K562 (cell line): ENCODE results near the gene B3GALT5. TPM values are rescaled to one million over a fixed set of nuclear protein-coding genes. Genes with fewer than 3 reads are reported as not detected.

Source experiments
- ATAC-seq: fragments of 200-7000 bp; cut with Tn5 transposase; 3 replicates; pipeline ENCODE4 v1.9.1; 2020; ENCODE audit warnings: moderate library complexity
- BruUV-seq: library from RNA; stranded (reverse); fragments of 400-500 nt; replicated peaks from 2 replicates; lab custom pipeline; 2021; lab: Mats Ljungman, UMichigan
- CTCF ChIA-PET: fragments of 300-600 bp; formaldehyde crosslinking; extraction: SDS; loops from one replicate; lab custom pipeline; 2021; ENCODE audit warnings: low intra/inter-chr PET ratio; lab: Yijun Ruan, JAX
- POLR2A ChIA-PET: fragments of 300-600, 350-650 bp; sonication (Branson Sonifier 250); formaldehyde crosslinking; extraction: SDS; loops from one replicate; lab custom pipeline; 2021; ENCODE audit warnings: antibody characterized with exemption, inconsistent platforms; lab: Yijun Ruan, JAX
- DNase-seq, 4 experiments: peaks; one replicate each; pipeline versions ENCODE4 v3.0.0 to v3.0.0-alpha.2; 2011 to 2018; ENCODE audit warnings: low spot score in 3 of 4, mixed read lengths in 3 of 4; ENCODE audit errors: extremely low read depth in 1 of 4
- FAIRE-seq: peaks from 2 replicates; lab custom pipeline; 2011; peaks lifted over from hg19 to GRCh38; lab: Jason Lieb, UNC
- H2AFZ ChIP-seq: 2 replicates; pipeline ENCODE4 v1.6.0; 2011; ENCODE audit warnings: low read depth, low read length, control low read depth, inconsistent platforms
- H3K27ac ChIP-seq: fragments of 200-600 bp; 3 replicates; pipeline ENCODE4 v1.8.0; 2011; ENCODE audit warnings: low read depth, mild to moderate bottlenecking, control low read depth, inconsistent platforms, low read length, moderate library complexity, mixed read lengths; ENCODE audit errors: extremely low read depth
- H3K27me3 ChIP-seq, 2 experiments: fragments of 300-600 bp in 1 of 2; 2 replicates in 1 of 2; 3 replicates in 1 of 2; pipeline versions ENCODE4 v1.6.0 to v1.8.0; 2011; ENCODE audit warnings: inconsistent platforms in 2 of 2, low read length in 2 of 2, mild to moderate bottlenecking in 1 of 2, mixed read lengths in 1 of 2, moderate library complexity in 1 of 2; ENCODE audit not compliant: control insufficient read depth in 2 of 2, insufficient read depth in 2 of 2
- H3K36me3 ChIP-seq: fragments of 300-600 bp; 3 replicates; pipeline ENCODE4 v1.8.0; 2011; ENCODE audit warnings: mild to moderate bottlenecking, low read length, inconsistent platforms; ENCODE audit not compliant: control insufficient read depth, insufficient read depth
- H3K4me1 ChIP-seq, 2 experiments: fragments of 200-600 bp in 1 of 2; replicated peaks in 1 of 2; 2 replicates in 1 of 2; 3 replicates in 1 of 2; pipeline versions ENCODE4 v1.5.1 to v1.8.0; 2011; ENCODE audit warnings: inconsistent platforms in 2 of 2, low read length in 2 of 2, mild to moderate bottlenecking in 1 of 2, mixed read lengths in 1 of 2, moderate library complexity in 1 of 2; ENCODE audit not compliant: control insufficient read depth in 2 of 2, insufficient read depth in 2 of 2
- H3K4me2 ChIP-seq: 2 replicates; pipeline ENCODE4 v1.6.1; 2011; ENCODE audit warnings: low read length, control low read depth, inconsistent platforms, mixed read lengths; ENCODE audit not compliant: insufficient read depth
- H3K4me3 ChIP-seq: fragments of 200-600 bp; sonication (generic), shearing (Covaris generic); 2 replicates; pipeline ENCODE4 v1.5.1; 2016; ENCODE audit warnings: control low read depth, inconsistent platforms
- H3K79me2 ChIP-seq: fragments of 200-600 bp; 3 replicates; pipeline ENCODE4 v1.8.0; 2011; ENCODE audit warnings: low read length, inconsistent platforms; ENCODE audit not compliant: control insufficient read depth, insufficient read depth
- H3K9ac ChIP-seq, 2 experiments: 2 replicates each; pipeline versions ENCODE4 v1.6.0 to v1.6.1; 2011; ENCODE audit warnings: low read depth in 2 of 2, low read length in 2 of 2, control low read depth in 1 of 2, inconsistent platforms in 1 of 2, mild to moderate bottlenecking in 1 of 2, mixed read lengths in 1 of 2; ENCODE audit not compliant: insufficient read depth in 1 of 2
- H3K9me1 ChIP-seq: one replicate; pipeline ENCODE4 v1.6.0; 2011; ENCODE audit warnings: inconsistent platforms, mild to moderate bottlenecking, low read length, moderate library complexity; ENCODE audit not compliant: control insufficient read depth, insufficient read depth
- H3K9me3 ChIP-seq: replicated peaks from 2 replicates; pipeline ENCODE4 v1.5.1; 2011; ENCODE audit warnings: low read depth, low read length, inconsistent platforms; ENCODE audit not compliant: control insufficient read depth, insufficient read depth
- H4K20me1 ChIP-seq: replicated peaks from 2 replicates; pipeline ENCODE4 v1.6.1; 2011; ENCODE audit warnings: low read length, inconsistent platforms, mixed read lengths; ENCODE audit not compliant: control insufficient read depth, insufficient read depth
- BACH1 ChIP-seq: fragments of 200-800 bp; sonication (Bioruptor generic); IDR thresholded peaks from 2 replicates; pipeline ENCODE4 v1.6.1; 2016; ENCODE audit warnings: missing genetic modification characterization, missing compliant biosample characterization
- BCOR ChIP-seq: fragments of 450-650 bp; IDR thresholded peaks from 2 replicates; pipeline ENCODE4 v1.6.1; 2016
- CBFA2T2 ChIP-seq: fragments of 450-650 bp; conservative IDR thresholded peaks from 2 replicates; pipeline ENCODE4 v1.6.1; 2017; ENCODE audit warnings: mild to moderate bottlenecking
- MIER1 ChIP-seq: fragments of 450-650 bp; IDR thresholded peaks from 2 replicates; pipeline ENCODE4 v1.6.1; 2016; ENCODE audit warnings: antibody characterized with exemption, mild to moderate bottlenecking, low read depth
- NCOA4 ChIP-seq: fragments of 450-650 bp; IDR thresholded peaks from 2 replicates; pipeline ENCODE4 v1.6.1; 2018; ENCODE audit warnings: mild to moderate bottlenecking; ENCODE audit not compliant: partially characterized antibody
- NFATC3 ChIP-seq: fragments of 450-650 bp; IDR thresholded peaks from 2 replicates; pipeline ENCODE4 v1.6.1; 2017; ENCODE audit warnings: mild to moderate bottlenecking
- RAD51 ChIP-seq: fragments of 450-650 bp; IDR thresholded peaks from 2 replicates; pipeline ENCODE4 v1.7.1; 2016; ENCODE audit warnings: low read depth, mild to moderate bottlenecking, borderline replicate concordance
- STAT5B ChIP-seq: fragments of 250-450 bp; sonication (Bioruptor Pico); IDR thresholded peaks from 2 replicates; pipeline ENCODE4 v1.8.0; 2021; ENCODE audit warnings: mild to moderate bottlenecking, inconsistent platforms
- ZNF212 ChIP-seq: fragments of 450-650 bp; formaldehyde crosslinking; IDR thresholded peaks from 2 replicates; pipeline ENCODE4 v1.4.0; 2020; ENCODE audit warnings: mild to moderate bottlenecking
- ZNF436 ChIP-seq: fragments of 250-450, 450-650 bp; sonication (Bioruptor Pico); formaldehyde crosslinking; IDR thresholded peaks from 2 replicates; pipeline ENCODE4 v1.7.0; 2020; ENCODE audit warnings: mild to moderate bottlenecking
- WGBS: fragments of 100-300 bp; shearing (Covaris generic); methylation state at CpG from one replicate; pipeline ENCODE4 v1.1.6; 2016; ENCODE audit warnings: low coverage, mixed read lengths; ENCODE audit not compliant: insufficient coverage; ENCODE audit errors: missing lambda C conversion rate; 5-methylcytosine and 5-hydroxymethylcytosine counted together
- in situ Hi-C: fragments of 300-500 bp; cut with MboI; formaldehyde crosslinking; loops from 4 replicates; pipeline ENCODE4 v1.15.0; 2018; ENCODE audit warnings: inconsistent platforms, mixed read lengths
- intact Hi-C: fragments of 100-400 bp; cut with micrococcal nuclease; formaldehyde crosslinking; loops from 2 replicates; pipeline ENCODE4 v1.14.2; 2022
- polyA plus RNA-seq, 8 experiments: library from polyadenylated mRNA; depleted of rRNA in 4 of 8; stranded (reverse) in 5 of 8; unstranded in 3 of 8; fragments of >200 nt; fragmentation: Nextera tagmentation in 2 of 8; fragmentation: Illumina TruSeq in 1 of 8; extraction: Ambion mirVana in 2 of 8; extraction: Trizol in 1 of 8; gene quantifications; 2 replicates each; pipeline versions ENCODE4 v1.2.1 to v1.2.3, GENCODE V29; 2011 to 2014; ENCODE audit warnings: inconsistent platforms in 1 of 8, missing spikeins in 1 of 8
- total RNA-seq, 7 experiments: library from RNA; depleted of rRNA in 6 of 7; stranded (reverse); fragments of >200 nt in 6 of 7; fragmentation: Illumina TruSeq in 2 of 7; extraction: Trizol in 2 of 7; gene quantifications; 2 replicates each; pipeline versions ENCODE4 v1.2.1 to v1.2.3, GENCODE V29; 2011 to 2021; ENCODE audit warnings: low replicate concordance in 1 of 7
- TF ChIP-seq, protein P1 (sequence below): fragments of 250-450 bp; sonication (Bioruptor Pico); IDR thresholded peaks from 2 replicates; pipeline ENCODE4 v1.4.0; 2020
- TF ChIP-seq, protein P2 (sequence below): fragments of 450-650 bp; formaldehyde crosslinking; IDR thresholded peaks from 2 replicates; pipeline ENCODE4 v1.4.0; 2020; ENCODE audit warnings: mild to moderate bottlenecking, mixed read lengths
- TF ChIP-seq, protein P3 (sequence below): sonication (generic); formaldehyde crosslinking; IDR thresholded peaks from 2 replicates; pipeline ENCODE4 v1.8.1; 2023; ENCODE audit warnings: mild to moderate bottlenecking, missing genetic modification reagents

The B3GALT5 gene
- total and polyA plus RNA-seq, 9 of the 15 experiments (the other 6 are each of a cell fraction or from before 2014, with no cell fraction given), result 0.02 TPM; not detected in 8

DNA sequence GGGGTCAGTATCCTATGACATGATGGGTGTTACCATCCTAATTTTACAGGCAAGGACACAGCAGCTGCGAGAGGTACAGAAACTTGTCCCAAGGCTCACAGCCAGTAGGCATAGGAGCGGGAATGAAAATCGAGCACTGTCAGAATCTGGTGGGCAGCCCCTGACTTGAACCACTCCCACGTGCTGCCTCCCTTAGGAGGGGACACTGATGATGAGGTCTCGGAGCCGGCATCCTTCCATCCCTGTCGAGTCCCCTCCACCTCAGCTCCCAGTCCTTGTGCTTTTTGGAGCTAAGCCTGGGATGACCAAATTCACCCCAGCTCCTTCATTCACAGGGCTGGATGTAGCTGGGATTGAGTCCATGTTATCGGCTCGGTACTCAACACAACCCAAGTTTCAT is 49.0 kb downstream of the B3GALT5 start (continued):
- TF ChIP-seq, protein P1, sequence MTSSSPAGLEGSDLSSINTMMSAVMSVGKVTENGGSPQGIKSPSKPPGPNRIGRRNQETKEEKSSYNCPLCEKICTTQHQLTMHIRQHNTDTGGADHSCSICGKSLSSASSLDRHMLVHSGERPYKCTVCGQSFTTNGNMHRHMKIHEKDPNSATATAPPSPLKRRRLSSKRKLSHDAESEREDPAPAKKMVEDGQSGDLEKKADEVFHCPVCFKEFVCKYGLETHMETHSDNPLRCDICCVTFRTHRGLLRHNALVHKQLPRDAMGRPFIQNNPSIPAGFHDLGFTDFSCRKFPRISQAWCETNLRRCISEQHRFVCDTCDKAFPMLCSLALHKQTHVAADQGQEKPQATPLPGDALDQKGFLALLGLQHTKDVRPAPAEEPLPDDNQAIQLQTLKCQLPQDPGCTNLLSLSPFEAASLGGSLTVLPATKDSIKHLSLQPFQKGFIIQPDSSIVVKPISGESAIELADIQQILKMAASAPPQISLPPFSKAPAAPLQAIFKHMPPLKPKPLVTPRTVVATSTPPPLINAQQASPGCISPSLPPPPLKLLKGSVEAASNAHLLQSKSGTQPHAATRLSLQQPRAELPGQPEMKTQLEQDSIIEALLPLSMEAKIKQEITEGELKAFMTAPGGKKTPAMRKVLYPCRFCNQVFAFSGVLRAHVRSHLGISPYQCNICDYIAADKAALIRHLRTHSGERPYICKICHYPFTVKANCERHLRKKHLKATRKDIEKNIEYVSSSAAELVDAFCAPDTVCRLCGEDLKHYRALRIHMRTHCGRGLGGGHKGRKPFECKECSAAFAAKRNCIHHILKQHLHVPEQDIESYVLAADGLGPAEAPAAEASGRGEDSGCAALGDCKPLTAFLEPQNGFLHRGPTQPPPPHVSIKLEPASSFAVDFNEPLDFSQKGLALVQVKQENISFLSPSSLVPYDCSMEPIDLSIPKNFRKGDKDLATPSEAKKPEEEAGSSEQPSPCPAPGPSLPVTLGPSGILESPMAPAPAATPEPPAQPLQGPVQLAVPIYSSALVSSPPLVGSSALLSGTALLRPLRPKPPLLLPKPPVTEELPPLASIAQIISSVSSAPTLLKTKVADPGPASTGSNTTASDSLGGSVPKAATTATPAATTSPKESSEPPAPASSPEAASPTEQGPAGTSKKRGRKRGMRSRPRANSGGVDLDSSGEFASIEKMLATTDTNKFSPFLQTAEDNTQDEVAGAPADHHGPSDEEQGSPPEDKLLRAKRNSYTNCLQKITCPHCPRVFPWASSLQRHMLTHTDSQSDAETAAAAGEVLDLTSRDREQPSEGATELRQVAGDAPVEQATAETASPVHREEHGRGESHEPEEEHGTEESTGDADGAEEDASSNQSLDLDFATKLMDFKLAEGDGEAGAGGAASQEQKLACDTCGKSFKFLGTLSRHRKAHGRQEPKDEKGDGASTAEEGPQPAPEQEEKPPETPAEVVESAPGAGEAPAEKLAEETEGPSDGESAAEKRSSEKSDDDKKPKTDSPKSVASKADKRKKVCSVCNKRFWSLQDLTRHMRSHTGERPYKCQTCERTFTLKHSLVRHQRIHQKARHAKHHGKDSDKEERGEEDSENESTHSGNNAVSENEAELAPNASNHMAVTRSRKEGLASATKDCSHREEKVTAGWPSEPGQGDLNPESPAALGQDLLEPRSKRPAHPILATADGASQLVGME, result no peak

DNA sequence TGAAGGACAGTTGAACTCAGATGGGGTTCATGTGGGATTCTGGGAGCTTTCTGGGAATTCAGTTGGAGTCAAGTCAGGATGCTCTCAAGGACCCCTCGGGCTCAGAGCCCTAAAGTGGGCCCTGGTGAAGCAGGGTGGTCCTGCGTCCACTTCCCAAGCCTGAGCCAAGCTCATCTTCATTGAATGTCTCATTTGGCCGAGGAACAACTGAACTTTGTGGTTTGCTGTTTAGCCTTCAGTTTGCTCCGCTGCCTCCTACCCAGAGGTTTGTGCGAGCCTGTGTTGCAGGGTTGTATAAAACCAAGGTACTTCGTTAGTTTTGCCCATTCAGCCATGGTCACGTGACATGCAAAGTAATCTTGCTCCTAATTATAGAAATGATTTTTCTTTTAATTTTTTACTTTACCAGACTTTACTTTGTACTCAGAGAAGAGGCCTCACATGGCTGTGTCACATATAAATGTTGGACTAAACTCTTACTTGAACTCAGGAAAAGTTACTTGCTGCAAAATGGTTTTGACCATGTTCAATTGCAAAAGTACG is 49.7 kb downstream of the B3GALT5 start:
- in situ Hi-C loops (no loop called here), intact Hi-C loops (no loop called here)
- Histone ChIP-seq H3K9ac (no peak overlapping the region), H3K4me3 (no peak overlapping the region), H3K27me3 (peaks cover 28 to 63% of the 10 kb centered on the region in 2 experiments; a peak in 4 of 5 replicates), H3K36me3 (no peaks in the 10 kb centered on the region), H3K27ac (no peak overlapping the region), H3K79me2 (no peaks in the 10 kb centered on the region), H2AFZ (no peak overlapping the region), H3K9me1 (no peaks in the 10 kb centered on the region), H3K4me1 (no peaks in the 10 kb centered on the region), H3K4me2 (no peak overlapping the region), H4K20me1 (no peaks in the 10 kb centered on the region), H3K9me3 (no peaks in the 10 kb centered on the region)
- BruUV-seq, result no TSS peak
- CTCF ChIA-PET, result no interaction called here
- FAIRE-seq, result no peak
- POLR2A ChIA-PET, result interaction anchor here (0.6 to 1.5 kb wide), 2 partner anchors 8 to 59 kb away, joined by 3 to 4 read pairs; no protein-coding TSS in a partner anchor
- no peak for DNase-seq
- no peak for ATAC-seq
- WGBS, result under 1% methylated on average over 8 of the region's 8 CpGs
- TF ChIP-seq ZNF436, result no peak
- TF ChIP-seq, protein P2, sequence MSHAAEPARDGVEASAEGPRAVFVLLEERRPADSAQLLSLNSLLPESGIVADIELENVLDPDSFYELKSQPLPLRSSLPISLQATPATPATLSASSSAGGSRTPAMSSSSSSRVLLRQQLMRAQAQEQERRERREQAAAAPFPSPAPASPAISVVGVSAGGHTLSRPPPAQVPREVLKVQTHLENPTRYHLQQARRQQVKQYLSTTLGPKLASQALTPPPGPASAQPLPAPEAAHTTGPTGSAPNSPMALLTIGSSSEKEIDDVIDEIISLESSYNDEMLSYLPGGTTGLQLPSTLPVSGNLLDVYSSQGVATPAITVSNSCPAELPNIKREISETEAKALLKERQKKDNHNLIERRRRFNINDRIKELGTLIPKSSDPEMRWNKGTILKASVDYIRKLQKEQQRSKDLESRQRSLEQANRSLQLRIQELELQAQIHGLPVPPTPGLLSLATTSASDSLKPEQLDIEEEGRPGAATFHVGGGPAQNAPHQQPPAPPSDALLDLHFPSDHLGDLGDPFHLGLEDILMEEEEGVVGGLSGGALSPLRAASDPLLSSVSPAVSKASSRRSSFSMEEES, result peak; percentile 93
- TF ChIP-seq NCOA4, result no peak
- no peak for TF ChIP-seq BCOR
- TF ChIP-seq, protein P3, sequence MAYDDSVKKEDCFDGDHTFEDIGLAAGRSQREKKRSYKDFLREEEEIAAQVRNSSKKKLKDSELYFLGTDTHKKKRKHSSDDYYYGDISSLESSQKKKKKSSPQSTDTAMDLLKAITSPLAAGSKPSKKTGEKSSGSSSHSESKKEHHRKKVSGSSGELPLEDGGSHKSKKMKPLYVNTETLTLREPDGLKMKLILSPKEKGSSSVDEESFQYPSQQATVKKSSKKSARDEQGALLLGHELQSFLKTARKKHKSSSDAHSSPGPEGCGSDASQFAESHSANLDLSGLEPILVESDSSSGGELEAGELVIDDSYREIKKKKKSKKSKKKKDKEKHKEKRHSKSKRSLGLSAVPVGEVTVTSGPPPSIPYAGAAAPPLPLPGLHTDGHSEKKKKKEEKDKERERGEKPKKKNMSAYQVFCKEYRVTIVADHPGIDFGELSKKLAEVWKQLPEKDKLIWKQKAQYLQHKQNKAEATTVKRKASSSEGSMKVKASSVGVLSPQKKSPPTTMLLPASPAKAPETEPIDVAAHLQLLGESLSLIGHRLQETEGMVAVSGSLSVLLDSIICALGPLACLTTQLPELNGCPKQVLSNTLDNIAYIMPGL (CRISPR knock-in tag), result no peak
- TF ChIP-seq ZNF212 (CRISPR knock-in tag), result no peak
- TF ChIP-seq CBFA2T2, result peak; percentile 57
- no peak for TF ChIP-seq MIER1
- TF ChIP-seq NFATC3, result no peak
- TF ChIP-seq BACH1 (tag), result no peak
- TF ChIP-seq RAD51, result peak; percentile 85
- TF ChIP-seq STAT5B (CRISPR knock-in tag), result no peak
